ENCODE results near the gene TIMM29. TPM values are rescaled to one million over a fixed set of nuclear protein-coding genes. Genes with fewer than 3 reads are reported as not detected.

Gene TIMM29
- total RNA-seq, 1 experiment from 2014 or later = 30.4 TPM

DNA sequence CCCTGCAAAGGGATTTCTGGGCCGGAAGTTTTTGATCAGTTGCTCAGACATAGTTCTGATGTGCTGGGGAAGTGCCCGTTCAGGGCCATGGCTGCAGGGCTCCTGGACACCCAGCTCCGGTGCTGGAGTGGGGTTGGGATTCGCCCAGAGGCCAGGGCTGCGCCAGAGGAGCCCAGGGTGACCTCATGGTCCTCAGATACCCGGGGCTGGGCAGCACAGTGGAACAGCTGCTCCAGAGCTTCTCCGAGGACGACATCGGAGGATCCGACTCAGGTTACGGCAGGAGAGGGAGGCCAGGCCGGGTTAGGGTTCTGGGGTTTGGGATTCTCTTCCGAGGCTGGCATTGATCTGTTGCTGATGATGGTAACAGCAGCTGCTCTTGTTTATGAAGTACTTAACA is 36.4 kb upstream of the TIMM29 start:
- Histone ChIP-seq H3K27me3 (replicated peaks; ENCODE audit: control insufficient read depth, insufficient read depth, low read length) (no peaks in the 10 kb centered on the region), H3K4me1 (no peaks in the 10 kb centered on the region), H3K4me3 (ENCODE audit: low read depth, low read length) (no peak overlapping the region), H3K36me3 (ENCODE audit: control insufficient read depth, insufficient read depth, low read length) (0 out of 2 replicates have a peak, but pooled peaks cover 1% of the 10 kb centered on the region), H3K9me3 (no peaks in the 10 kb centered on the region)
- no peak overlapping the region for H3K4me3 Mint-ChIP-seq (ENCODE audit: unreplicated experiment)
- no peak overlapping the region for H3K27ac Mint-ChIP-seq (ENCODE audit: unreplicated experiment)
- no peaks in the 10 kb centered on the region for H3K9me3 Mint-ChIP-seq (ENCODE audit: unreplicated experiment)
- intact Hi-C loops (cut with micrococcal nuclease; ENCODE audit: unreplicated experiment) = no loop called here
- H3K36me3 Mint-ChIP-seq (ENCODE audit: insufficient read depth, unreplicated experiment) = peaks cover 19% of the 10 kb centered on the region
- no peak for TF ChIP-seq CTCF (IDR thresholded peaks at IDR 0.05; ENCODE audit: insufficient read depth in 1 of 2, low read depth in 1 of 2, low read length in 1 of 2, severe bottlenecking in 1 of 2, unreplicated experiment in 1 of 2)
- H3K27me3 Mint-ChIP-seq (ENCODE audit: insufficient read depth, unreplicated experiment) = no peaks in the 10 kb centered on the region
- BruUV-seq (replicated peaks) = no TSS peak
- POLR2A ChIA-PET = interaction anchor here (0.6 kb wide), 1 partner anchor 467 kb away, joined by 3 read pairs; no protein-coding TSS in a partner anchor
- no peaks in the 10 kb centered on the region for H3K4me1 Mint-ChIP-seq (ENCODE audit: low read depth, unreplicated experiment)
- CTCF ChIA-PET = interaction anchor here (0.6 kb wide), 1 partner anchor 45 kb away, joined by 3 read pairs; no protein-coding TSS in a partner anchor
- DNase-seq = no peak

GRCh38 chr19:10894911-10895213 is 33.7 kb upstream of the TIMM29 start:
- ChIA-PET POLR2A (no interaction called here), CTCF (no interaction called here)
- Mint-ChIP-seq H3K27me3 (ENCODE audit: insufficient read depth, unreplicated experiment) (no peaks in the 10 kb centered on the region), H3K9me3 (ENCODE audit: unreplicated experiment) (no peaks in the 10 kb centered on the region), H3K4me3 (ENCODE audit: unreplicated experiment) (no peak overlapping the region), H3K27ac (ENCODE audit: unreplicated experiment) (no peak overlapping the region), H3K36me3 (ENCODE audit: insufficient read depth, unreplicated experiment) (peaks cover 12% of the 10 kb centered on the region), H3K4me1 (ENCODE audit: low read depth, unreplicated experiment) (no peaks in the 10 kb centered on the region)
- Histone ChIP-seq H3K9me3 (no peaks in the 10 kb centered on the region), H3K4me1 (no peaks in the 10 kb centered on the region), H3K27me3 (replicated peaks; ENCODE audit: control insufficient read depth, insufficient read depth, low read length) (no peaks in the 10 kb centered on the region), H3K4me3 (ENCODE audit: low read depth, low read length) (no peak overlapping the region), H3K36me3 (ENCODE audit: control insufficient read depth, insufficient read depth, low read length) (0 out of 2 replicates have a peak, but pooled peaks cover 1% of the 10 kb centered on the region)
- DNase-seq = no peak
- BruUV-seq (replicated peaks) = no TSS peak
- TF ChIP-seq CTCF (IDR thresholded peaks at IDR 0.05; ENCODE audit: insufficient read depth in 1 of 2, low read depth in 1 of 2, low read length in 1 of 2, severe bottlenecking in 1 of 2, unreplicated experiment in 1 of 2) = no peak
- intact Hi-C loops (cut with micrococcal nuclease; ENCODE audit: unreplicated experiment) = no loop called here

DNA sequence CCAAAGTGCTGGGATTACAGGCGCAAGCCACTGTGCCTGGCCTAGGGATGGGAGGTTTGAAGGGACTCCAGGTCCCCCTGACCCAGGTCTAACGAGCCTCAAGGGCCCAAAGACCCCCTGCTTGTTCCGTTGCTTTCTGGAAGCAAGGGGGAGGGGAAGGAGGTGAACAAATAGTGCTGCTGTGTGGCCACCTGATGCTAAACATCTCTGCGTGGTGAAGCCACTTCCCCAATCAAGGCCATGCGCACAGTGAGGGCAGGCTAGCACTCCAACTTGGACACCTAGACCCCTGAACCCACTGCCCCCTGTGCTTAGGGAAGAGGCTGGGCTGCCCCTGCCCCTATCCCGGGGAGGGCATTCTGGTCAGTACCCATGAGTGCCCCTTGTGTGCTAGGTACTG is 33.2 kb upstream of the TIMM29 start:
- Mint-ChIP-seq H3K36me3 (ENCODE audit: insufficient read depth, unreplicated experiment) (peaks cover 12% of the 10 kb centered on the region), H3K9me3 (ENCODE audit: unreplicated experiment) (no peaks in the 10 kb centered on the region), H3K4me1 (ENCODE audit: low read depth, unreplicated experiment) (no peaks in the 10 kb centered on the region), H3K4me3 (ENCODE audit: unreplicated experiment) (no peak overlapping the region), H3K27ac (ENCODE audit: unreplicated experiment) (no peak overlapping the region), H3K27me3 (ENCODE audit: insufficient read depth, unreplicated experiment) (no peaks in the 10 kb centered on the region)
- no peak for TF ChIP-seq CTCF (IDR thresholded peaks at IDR 0.05; ENCODE audit: insufficient read depth in 1 of 2, low read depth in 1 of 2, low read length in 1 of 2, severe bottlenecking in 1 of 2, unreplicated experiment in 1 of 2)
- ChIA-PET CTCF (no interaction called here), POLR2A (no interaction called here)
- Histone ChIP-seq H3K36me3 (ENCODE audit: control insufficient read depth, insufficient read depth, low read length) (0 out of 2 replicates have a peak, but pooled peaks cover 1% of the 10 kb centered on the region), H3K4me1 (no peaks in the 10 kb centered on the region), H3K9me3 (no peaks in the 10 kb centered on the region), H3K4me3 (ENCODE audit: low read depth, low read length) (no peak overlapping the region), H3K27me3 (replicated peaks; ENCODE audit: control insufficient read depth, insufficient read depth, low read length) (no peaks in the 10 kb centered on the region)
- no TSS peak for BruUV-seq (replicated peaks)
- intact Hi-C loops (cut with micrococcal nuclease; ENCODE audit: unreplicated experiment) = no loop called here
- no peak for DNase-seq
